Smooth muscle cell of the umbilical artery (primary cell): Measurements from ENCODE around the gene GEMIN5. TPM values are rescaled to one million over a fixed set of nuclear protein-coding genes. Genes with fewer than 3 reads are reported as not detected.

ENCODE experiments used
- total RNA-seq: library from RNA; depleted of rRNA; stranded (reverse); fragments of >200 nt; gene quantifications from 2 replicates; pipeline ENCODE4 v1.2.3, GENCODE V29; 2014

GEMIN5 gene, protein sequence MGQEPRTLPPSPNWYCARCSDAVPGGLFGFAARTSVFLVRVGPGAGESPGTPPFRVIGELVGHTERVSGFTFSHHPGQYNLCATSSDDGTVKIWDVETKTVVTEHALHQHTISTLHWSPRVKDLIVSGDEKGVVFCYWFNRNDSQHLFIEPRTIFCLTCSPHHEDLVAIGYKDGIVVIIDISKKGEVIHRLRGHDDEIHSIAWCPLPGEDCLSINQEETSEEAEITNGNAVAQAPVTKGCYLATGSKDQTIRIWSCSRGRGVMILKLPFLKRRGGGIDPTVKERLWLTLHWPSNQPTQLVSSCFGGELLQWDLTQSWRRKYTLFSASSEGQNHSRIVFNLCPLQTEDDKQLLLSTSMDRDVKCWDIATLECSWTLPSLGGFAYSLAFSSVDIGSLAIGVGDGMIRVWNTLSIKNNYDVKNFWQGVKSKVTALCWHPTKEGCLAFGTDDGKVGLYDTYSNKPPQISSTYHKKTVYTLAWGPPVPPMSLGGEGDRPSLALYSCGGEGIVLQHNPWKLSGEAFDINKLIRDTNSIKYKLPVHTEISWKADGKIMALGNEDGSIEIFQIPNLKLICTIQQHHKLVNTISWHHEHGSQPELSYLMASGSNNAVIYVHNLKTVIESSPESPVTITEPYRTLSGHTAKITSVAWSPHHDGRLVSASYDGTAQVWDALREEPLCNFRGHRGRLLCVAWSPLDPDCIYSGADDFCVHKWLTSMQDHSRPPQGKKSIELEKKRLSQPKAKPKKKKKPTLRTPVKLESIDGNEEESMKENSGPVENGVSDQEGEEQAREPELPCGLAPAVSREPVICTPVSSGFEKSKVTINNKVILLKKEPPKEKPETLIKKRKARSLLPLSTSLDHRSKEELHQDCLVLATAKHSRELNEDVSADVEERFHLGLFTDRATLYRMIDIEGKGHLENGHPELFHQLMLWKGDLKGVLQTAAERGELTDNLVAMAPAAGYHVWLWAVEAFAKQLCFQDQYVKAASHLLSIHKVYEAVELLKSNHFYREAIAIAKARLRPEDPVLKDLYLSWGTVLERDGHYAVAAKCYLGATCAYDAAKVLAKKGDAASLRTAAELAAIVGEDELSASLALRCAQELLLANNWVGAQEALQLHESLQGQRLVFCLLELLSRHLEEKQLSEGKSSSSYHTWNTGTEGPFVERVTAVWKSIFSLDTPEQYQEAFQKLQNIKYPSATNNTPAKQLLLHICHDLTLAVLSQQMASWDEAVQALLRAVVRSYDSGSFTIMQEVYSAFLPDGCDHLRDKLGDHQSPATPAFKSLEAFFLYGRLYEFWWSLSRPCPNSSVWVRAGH (N-terminal part only)
- total RNA-seq: 14.0 and 26.5 TPM in 2 replicates

GRCh38 chr5:154937718-154938466 is at the start of gene GEMIN5:
Gene GEMIN5 (minus strand): TSS chr5:154938211. CDS start chr5:154938133, 78 bp downstream.

GRCh38 chr5:154940772-154941620 is 3.0 kb upstream of the GEMIN5 start, which contains the start of gene MRPL22:
Gene MRPL22 (plus strand): TSS chr5:154941073. CDS start chr5:154941111, 38 bp downstream.

GRCh38 chr5:154858297-154858971 is 79.6 kb downstream of the GEMIN5 start, which contains the start of gene CNOT8:
Gene CNOT8 (plus strand): TSS chr5:154858627. CDS start chr5:154863279, 4,652 bp downstream.

DNA sequence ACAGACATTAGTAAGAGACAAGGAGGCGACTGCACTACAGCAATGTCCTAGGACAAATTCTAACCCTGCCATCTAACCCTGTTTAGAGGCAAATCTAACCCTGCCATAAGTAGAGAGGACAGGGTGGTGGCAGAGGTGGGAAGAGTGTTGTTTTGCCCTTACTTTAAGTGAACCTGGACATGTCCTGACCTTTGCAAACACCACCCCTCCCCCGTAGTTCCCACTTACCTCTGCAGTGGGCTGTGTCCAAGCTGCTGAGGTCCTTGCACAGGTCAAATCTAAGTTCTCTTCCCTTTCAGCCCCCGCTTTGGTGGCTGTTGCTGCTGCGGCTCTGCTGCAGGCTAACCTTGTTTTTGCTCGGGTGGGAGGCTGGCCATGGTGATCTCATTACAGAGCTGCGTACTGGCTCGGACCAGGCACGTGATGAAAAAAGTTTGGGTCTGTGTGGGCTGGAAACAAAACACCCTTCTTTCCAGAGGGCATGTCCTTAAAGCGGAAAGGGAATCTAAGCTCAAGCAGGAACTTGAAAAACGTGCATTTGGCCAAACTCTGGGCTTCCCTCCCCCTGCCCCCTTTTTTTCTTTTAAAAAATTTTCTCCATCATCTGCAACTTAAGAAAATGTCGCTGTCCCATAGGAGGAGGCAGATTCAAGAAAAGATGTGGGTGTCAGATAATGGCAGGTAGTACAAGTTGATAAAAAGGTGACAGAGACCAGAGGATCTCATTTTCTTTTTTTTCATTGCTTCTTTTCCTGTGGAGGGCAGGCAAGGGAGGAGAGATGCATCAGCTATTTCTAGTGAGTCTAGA is 87.6 kb downstream of the GEMIN5 start, which contains the start of gene FAXDC2:
Gene FAXDC2 (minus strand): TSS at position 349 of the 808 bp plus-strand sequence. CDS start 12,425 bp downstream, outside the sequence.

Other genes starting within 250 kb of the GEMIN5 start
- gene LARP1, start 182.8 kb downstream of the GEMIN5 start, total RNA-seq: 64.7 and 95.6 TPM in 2 replicates
- gene FAXDC2, start 87.6 kb downstream of the GEMIN5 start, total RNA-seq: 4.2 and 5.9 TPM in 2 replicates
- 68.3 and 91.8 TPM in 2 replicates for gene CNOT8, start 79.6 kb downstream of the GEMIN5 start, total RNA-seq
- gene MRPL22, start 2.9 kb upstream of the GEMIN5 start, total RNA-seq: 11.3 and 15.9 TPM in 2 replicates
- gene KIF4B, start 75.5 kb upstream of the GEMIN5 start, total RNA-seq: 0.09 TPM in 1 of 2 replicates, not detected in the other